KG1 (cell line): ENCODE results near the gene MYO1B.

Experiments used
- DNase-seq: peaks from one replicate; lab custom pipeline; 2025; lab: John Stamatoyannopoulos, UW

MYO1B gene

DNA sequence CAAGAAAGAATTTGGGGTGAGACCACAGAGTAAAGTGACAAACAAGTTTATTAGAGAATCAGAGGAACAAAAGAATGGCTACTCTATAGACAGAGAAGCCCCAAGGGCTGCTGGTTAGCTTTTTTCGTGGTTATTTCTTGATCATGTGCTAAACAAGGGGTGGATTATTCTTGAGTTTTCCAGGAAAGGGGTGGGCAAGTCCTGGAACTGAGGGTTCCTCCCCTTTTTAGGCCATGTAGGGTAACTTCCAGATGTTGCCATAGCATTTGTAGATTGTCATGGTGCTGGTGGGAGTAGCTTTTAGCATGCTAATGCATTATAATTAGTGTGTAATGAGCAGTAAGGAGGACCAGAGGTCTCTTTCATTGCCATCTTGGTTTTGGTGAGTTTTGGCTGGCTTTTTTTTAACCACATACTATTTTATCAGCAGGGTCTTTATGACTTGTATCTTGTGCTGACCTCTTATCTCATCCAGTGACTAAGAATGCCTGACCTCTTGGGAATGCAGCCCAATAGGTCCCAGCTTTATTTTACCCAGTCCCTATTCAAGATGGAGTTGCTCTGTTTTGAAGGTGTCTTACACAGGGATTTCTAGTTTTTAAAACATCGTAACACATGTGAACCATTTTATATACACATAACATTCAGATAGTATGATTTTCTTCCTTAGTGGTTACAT lies 77.8 kb downstream of the MYO1B start:
- no peak for DNase-seq

- DNase-seq: no peak
Measured at GRCh38 chr2:191325651-191326365, 80.6 kb downstream of the MYO1B start.

DNA sequence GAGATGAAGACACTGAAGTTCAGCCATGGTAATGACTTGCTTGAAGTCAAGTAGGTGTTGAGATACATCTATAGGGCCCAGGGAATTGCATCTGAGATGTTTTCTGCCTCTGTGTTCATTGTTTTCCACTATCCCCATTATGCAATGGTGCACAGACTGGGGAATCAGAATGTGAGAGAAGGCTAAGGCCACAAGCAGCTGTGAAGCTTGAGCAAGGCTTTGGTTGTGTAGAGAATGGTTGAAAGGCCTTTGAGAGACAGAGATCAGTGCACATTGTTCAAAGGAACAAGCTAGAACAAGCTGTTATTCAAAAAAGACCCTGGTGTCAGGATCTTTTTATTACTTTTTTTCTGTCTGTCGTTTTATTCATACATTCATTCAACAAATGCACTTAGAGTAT lies 82.3 kb downstream of the MYO1B start:
- DNase-seq: no peak

GRCh38 chr2:191328150-191328809 lies 83.1 kb downstream of the MYO1B start:
- no peak for DNase-seq

- DNase-seq: no peak
Measured at GRCh38 chr2:191329841-191330240, 84.6 kb downstream of the MYO1B start.

DNA sequence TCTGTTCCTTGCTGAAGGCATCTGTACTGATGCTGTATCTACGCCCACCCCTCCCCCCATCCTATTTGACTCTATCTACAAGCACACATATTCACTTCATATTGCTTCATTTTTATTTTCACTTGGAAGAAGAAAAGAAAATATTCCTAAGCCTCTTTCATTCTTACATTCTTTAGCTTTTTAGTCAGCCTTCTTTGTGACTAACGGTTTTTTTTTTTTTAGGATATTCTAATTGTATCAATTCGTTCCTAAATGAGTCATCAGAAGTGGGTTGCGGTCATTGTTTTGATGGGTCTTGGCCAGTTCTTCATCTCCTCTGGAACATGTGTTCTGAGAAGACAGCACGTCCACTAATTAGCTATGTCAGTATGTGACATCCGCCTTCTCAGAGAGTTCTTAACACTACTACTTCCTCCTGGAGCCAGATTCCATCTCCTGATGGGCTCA lies 88.7 kb downstream of the MYO1B start:
- DNase-seq: no peak

GRCh38 chr2:191335875-191336464 lies 90.8 kb downstream of the MYO1B start:
- DNase-seq: no peak

DNA sequence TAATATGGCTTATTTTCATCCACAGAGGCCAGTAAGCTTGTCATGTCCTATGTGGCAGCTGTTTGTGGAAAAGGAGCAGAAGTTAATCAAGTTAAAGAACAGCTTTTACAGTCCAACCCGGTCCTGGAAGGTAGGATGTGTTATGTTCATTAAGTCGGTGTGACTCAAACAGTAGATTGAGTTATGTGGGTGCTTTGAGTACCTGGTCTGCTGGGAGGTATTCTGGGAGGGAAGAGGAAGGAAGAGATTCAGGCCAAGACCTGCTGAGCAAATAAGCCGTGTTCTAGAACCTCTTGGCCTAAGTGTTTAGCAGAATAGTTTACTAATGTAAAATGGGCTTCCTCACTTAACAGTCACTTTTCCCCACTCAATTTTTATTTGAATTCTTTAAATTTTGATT lies 96.2 kb downstream of the MYO1B start:
- DNase-seq: no peak

- DNase-seq: no peak
Measured at GRCh38 chr2:191343796-191344338, 98.7 kb downstream of the MYO1B start.

GRCh38 chr2:191345788-191346187 lies 100.6 kb downstream of the MYO1B start:
- DNase-seq: no peak

DNA sequence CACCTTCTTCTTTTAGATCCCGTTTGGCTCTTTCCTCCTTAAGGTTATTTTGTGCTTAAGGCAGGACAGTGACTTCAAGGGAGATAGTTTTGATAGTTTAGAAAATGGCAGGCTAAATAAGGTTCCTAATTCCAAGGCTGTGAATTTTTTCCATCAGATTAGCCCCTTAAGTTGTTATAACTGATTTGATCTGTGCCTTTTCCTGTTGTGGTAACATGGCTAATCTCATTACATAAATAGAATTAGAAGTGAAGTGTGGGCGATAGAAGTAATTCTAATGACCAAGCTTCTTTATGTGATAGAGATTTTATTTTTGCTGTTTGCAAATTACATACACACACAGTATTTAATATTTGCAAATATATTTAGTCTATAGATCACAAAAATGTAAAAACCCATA lies 102.0 kb downstream of the MYO1B start:
- DNase-seq: no peak

GRCh38 chr2:191347881-191348280 lies 102.7 kb downstream of the MYO1B start:
- no peak for DNase-seq

DNA sequence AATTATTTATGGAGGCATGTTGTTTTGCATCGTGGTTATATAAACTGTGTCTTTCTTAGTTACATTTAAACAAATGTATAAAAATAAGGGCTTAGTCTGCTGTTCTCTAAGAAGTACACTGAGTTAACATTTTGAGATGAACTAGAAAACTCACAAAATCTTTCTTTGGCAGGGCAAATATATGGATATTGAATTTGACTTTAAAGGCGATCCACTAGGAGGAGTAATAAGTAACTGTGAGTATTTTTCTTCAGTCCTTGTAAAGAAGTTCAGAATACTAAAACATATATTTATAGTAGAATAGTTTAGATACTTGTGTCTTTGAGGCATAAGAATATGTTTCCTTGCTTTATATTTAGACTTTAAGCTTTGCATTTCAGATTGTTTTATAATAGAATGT lies 104.8 kb downstream of the MYO1B start:
- no peak for DNase-seq

- no peak for DNase-seq
Measured at GRCh38 chr2:191350826-191351225, 105.6 kb downstream of the MYO1B start.

DNA sequence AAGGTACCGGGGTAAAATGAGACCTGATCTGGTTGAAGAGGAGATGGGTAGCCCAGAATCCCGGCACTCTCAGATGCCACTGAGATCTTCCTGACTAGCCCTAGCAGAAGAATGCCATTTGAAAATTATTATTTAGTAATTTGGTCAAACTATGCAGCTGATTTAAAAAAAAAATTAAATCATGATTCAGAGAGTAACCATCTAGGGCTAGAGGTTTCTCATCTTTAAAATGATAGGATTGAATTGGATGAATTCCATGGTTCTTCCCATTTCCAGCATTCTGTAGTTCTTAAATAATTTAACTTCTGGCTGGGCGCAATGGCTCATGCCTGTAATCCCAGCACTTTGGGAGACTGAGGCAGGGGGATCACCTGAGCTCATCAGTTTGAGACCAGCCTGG lies 106.1 kb downstream of the MYO1B start:
- DNase-seq: no peak

GRCh38 chr2:191351921-191352320 lies 106.7 kb downstream of the MYO1B start:
- DNase-seq: no peak

DNA sequence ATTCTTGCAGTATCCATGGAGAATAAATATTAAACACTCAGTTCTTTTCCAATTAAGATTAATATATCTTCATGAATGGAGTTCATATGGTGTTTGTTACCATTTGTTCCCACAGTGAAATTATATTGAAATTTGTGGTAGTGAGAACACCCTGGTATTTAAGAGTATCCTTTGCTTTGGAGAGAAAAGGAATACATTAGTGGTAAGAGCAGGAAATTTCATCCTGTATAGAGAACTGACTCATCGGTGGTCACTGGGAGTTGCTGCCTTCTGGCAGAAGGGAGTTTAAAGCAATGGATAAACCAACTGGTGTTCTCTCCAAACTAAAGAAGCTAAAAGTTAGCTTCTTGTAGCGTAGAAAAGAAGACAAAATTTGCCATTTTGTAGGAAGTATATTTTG lies 107.3 kb downstream of the MYO1B start:
- DNase-seq: no peak

GRCh38 chr2:191355170-191355758 lies 110.1 kb downstream of the MYO1B start:
- DNase-seq: no peak

- no peak for DNase-seq
Measured at GRCh38 chr2:191357678-191358077, 112.5 kb downstream of the MYO1B start.

DNA sequence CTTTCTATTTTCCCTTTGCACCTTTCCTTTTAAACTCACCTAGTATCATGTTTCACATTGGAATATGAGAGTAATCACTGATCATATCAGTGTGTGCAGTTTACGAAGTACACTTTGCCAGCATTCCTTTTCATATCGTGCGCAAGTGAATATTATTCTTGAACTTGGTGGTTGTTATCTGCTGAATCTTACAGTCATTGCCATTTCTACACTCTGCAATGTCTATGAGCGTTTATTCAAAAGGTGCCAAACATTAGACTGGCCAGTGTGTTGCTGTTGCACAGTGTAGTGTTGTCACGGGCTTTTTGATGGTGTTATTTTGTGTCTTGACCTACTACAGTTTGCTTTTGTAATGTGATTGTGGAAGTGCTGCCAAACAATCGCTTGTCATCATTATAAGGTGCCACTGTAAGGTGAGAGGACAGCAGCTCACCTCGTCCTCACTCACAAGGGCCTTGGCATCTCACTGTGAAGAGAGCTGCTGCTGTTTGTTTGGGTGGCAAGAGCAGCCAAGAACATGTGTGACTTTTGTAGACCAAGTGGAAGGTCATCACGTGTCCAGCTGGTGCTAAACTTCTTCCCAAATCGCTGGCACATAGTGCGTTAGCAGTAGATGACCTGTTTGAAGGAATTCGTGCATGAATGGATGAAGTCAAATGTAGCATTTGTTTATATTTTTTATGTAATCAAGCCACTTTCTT lies 113.3 kb downstream of the MYO1B start:
- no peak for DNase-seq

- no peak for DNase-seq
Measured at GRCh38 chr2:191359133-191359532, 113.9 kb downstream of the MYO1B start.

DNA sequence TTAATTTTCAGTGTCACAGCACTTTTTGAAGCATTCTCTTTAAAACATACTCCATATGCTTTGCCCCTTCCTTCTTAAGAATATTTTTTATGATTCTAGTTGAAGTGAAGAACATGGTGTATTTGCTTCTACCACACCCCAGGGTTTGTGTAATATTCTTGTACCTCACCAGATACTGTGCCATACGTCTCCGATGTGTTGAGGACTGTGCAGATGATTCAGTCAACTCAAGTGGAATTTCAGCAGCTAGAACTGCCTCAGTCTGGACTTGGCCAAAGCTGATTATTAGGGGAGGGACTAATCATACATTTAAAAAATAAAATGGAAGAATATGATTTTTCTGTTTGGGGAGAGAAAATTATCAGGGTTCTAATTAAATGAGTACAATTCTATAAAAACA lies 115.7 kb downstream of the MYO1B start:
- no peak for DNase-seq
